ENCODE measurements around the gene ZNF319. TPM values are rescaled to one million over a fixed set of nuclear protein-coding genes. Genes with fewer than 3 reads are reported as not detected.
A peak's percentile ranks its signal among the peaks of the same experiment; 100 is the strongest.

ZNF319 gene
- total RNA-seq, 1 donor from 2014 or later, result 7.9 TPM

DNA sequence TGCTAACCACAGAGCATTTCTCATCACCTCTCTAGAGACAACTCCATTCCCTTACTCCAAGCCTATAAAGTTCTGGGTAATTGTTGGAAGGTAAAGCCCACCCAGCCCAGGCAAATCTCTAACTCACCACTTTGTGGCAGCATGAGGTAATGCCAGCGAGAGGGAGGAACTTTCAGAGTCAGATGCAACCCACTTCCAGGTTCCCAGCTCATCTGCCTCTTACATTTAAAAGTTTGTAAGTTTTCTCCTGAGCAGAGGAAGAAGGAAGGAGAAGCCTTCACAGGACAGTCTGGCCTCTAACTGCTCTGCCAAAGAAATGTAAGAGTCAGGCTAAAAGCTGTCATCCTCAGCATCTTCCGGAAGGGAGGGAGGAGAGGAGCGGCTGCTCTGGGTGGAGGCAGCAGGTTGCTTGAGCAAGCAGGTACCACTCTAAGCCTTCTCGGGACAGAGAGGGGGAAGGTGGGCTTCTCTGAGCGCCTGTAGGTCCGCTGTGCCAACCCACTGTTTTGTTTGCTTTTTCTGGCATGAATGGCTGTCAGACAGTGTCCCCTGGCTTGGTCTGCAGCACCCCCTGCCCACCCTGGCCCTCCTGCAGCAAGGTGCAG, 1.0 kb downstream of the ZNF319 start:
- intact Hi-C loops (cut with DNase I), result loop anchor here (5.0 to 10.0 kb wide), 2 partner anchors 197 to 245 kb away; partner anchors contain the start of gene KIFC3
- Histone ChIP-seq H3K9me3 (no peaks in the 10 kb centered on the region), H3K4me3 (peak overlapping the region; percentile 75 to 88), H3K27ac (peak overlapping the region; percentile 78), H3K36me3 (peaks cover 0 to 35% of the 10 kb centered on the region in 2 donors), H3K27me3 (no peaks in the 10 kb centered on the region), H3K4me1 (peaks cover 44% of the 10 kb centered on the region)
- TF ChIP-seq POLR2AphosphoS5 (IDR thresholded peaks at IDR 0.05; ENCODE audit: insufficient read depth in 1 of 2, low read depth in 1 of 2) (no peak), POLR2A (IDR thresholded peaks at IDR 0.05) (no peak)
- TF ChIP-seq, protein P1, sequence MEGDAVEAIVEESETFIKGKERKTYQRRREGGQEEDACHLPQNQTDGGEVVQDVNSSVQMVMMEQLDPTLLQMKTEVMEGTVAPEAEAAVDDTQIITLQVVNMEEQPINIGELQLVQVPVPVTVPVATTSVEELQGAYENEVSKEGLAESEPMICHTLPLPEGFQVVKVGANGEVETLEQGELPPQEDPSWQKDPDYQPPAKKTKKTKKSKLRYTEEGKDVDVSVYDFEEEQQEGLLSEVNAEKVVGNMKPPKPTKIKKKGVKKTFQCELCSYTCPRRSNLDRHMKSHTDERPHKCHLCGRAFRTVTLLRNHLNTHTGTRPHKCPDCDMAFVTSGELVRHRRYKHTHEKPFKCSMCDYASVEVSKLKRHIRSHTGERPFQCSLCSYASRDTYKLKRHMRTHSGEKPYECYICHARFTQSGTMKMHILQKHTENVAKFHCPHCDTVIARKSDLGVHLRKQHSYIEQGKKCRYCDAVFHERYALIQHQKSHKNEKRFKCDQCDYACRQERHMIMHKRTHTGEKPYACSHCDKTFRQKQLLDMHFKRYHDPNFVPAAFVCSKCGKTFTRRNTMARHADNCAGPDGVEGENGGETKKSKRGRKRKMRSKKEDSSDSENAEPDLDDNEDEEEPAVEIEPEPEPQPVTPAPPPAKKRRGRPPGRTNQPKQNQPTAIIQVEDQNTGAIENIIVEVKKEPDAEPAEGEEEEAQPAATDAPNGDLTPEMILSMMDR (IDR thresholded peaks at IDR 0.05), result no peak
- no peak for DNase-seq (ENCODE audit: extremely low spot score in 2 of 2)

DNA sequence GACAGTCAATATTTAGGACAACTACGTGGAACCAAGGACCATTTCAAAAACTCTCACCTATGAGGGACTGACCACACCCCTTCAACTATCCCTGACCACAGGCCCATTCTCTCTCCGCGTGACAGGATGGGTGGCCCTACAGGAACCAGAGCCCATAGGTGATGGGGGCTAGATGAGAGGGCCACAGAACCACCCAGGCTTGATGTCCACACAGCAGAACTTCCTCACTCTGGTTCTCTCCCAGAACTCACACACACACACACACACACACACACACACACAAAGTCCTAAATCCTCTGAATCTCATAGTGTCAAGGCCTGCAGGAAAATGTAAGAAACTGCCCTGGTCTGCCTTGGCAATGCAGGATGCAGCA, 1.5 kb downstream of the ZNF319 start:
- intact Hi-C loops (cut with DNase I), result loop anchor here (5.0 to 10.0 kb wide), 2 partner anchors 197 to 244 kb away; partner anchors contain the start of gene KIFC3

DNA sequence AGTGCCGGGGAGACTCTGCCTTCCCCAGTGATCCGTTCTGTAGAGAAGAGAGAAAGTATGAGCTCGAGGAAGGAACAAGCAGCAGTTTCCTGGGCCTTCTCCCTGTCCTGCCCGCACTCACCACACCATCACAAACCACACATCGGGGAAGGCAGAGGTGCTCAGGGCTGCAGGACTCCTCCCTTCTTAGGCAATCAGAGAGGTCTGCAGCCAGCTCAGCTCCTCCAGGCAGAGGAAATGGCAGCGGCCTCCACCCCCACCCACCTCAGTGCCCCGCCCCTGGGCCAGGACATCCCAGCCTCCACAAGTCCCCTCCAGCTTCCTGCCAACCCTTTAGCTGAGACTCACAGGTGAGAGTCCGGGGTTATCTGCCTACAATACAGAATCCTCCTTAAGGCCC, 2.0 kb downstream of the ZNF319 start:
- no peak for TF ChIP-seq POLR2A (IDR thresholded peaks at IDR 0.05)
- TF ChIP-seq, protein P1 (IDR thresholded peaks at IDR 0.05), result no peak
- TF ChIP-seq POLR2AphosphoS5 (IDR thresholded peaks at IDR 0.05; ENCODE audit: insufficient read depth in 1 of 2, low read depth in 1 of 2), result no peak
- no peak overlapping the region for H3K27ac ChIP-seq
- DNase-seq (ENCODE audit: extremely low spot score in 2 of 2), result no peak
- H3K27me3 ChIP-seq, result no peaks in the 10 kb centered on the region
- intact Hi-C loops (cut with DNase I), result loop anchor here (5.0 to 10.0 kb wide), 2 partner anchors 196 to 244 kb away; partner anchors contain the start of gene KIFC3
- H3K36me3 ChIP-seq, result peaks cover 0 to 35% of the 10 kb centered on the region in 2 donors
- H3K9me3 ChIP-seq, result no peaks in the 10 kb centered on the region
- H3K4me3 ChIP-seq, result no peak overlapping the region
- H3K4me1 ChIP-seq, result peaks cover 46% of the 10 kb centered on the region

More for the DNA sequence above, 1.5 kb downstream of the ZNF319 start:
- Histone ChIP-seq H3K4me1 (peaks cover 46% of the 10 kb centered on the region), H3K9me3 (no peaks in the 10 kb centered on the region), H3K4me3 (peak overlapping the region in 1 of 2 donors; percentile 88), H3K36me3 (peaks cover 0 to 35% of the 10 kb centered on the region in 2 donors), H3K27ac (no peak overlapping the region), H3K27me3 (no peaks in the 10 kb centered on the region)
- TF ChIP-seq, protein P1 (IDR thresholded peaks at IDR 0.05), result no peak
- DNase-seq (ENCODE audit: extremely low spot score in 2 of 2), result no peak

GRCh38 chr16:57997528-57998265, 2.8 kb downstream of the ZNF319 start:
- H3K36me3 ChIP-seq, result peaks cover 0 to 35% of the 10 kb centered on the region in 2 donors
- H3K27me3 ChIP-seq, result no peaks in the 10 kb centered on the region

More at GRCh38 chr16:57997528-57998265, 2.8 kb downstream of the ZNF319 start:
- TF ChIP-seq, protein P1 (IDR thresholded peaks at IDR 0.05), result no peak
- no peak for TF ChIP-seq POLR2AphosphoS5 (IDR thresholded peaks at IDR 0.05; ENCODE audit: insufficient read depth in 1 of 2, low read depth in 1 of 2)
- no peak for TF ChIP-seq POLR2A (IDR thresholded peaks at IDR 0.05)
- H3K27ac ChIP-seq, result no peak overlapping the region
- intact Hi-C loops (cut with DNase I), result loop anchor here (5.0 to 10.0 kb wide), 2 partner anchors 195 to 243 kb away; partner anchors contain the start of gene KIFC3
- H3K4me3 ChIP-seq, result no peak overlapping the region
- no peaks in the 10 kb centered on the region for H3K9me3 ChIP-seq
- no peak for DNase-seq (ENCODE audit: extremely low spot score in 2 of 2)
- peaks cover 46% of the 10 kb centered on the region for H3K4me1 ChIP-seq

All from vagina (tissue), 2 donors.